ENCODE measurements around the gene NUP214.
A peak's percentile ranks its signal among the peaks of the same experiment; 100 is the strongest.
"Not testable (repeated sequence)": the region's sequence is repeated elsewhere in the genome, so short reads cannot be mapped to it uniquely, and the experiment has no call there.

Gene NUP214

GRCh38 chr9:131092548-131093440, 32.6 kb upstream of the NUP214 start:
- DNase-seq (no peak), ATAC-seq (no peak)
- H3K4me3 Mint-ChIP-seq, result no peak overlapping the region
- peaks cover 6% of the 10 kb centered on the region for H3K4me1 Mint-ChIP-seq
- peaks cover 28% of the 10 kb centered on the region for H3K27me3 Mint-ChIP-seq
- H3K9me3 Mint-ChIP-seq, result no peaks in the 10 kb centered on the region
- no peak overlapping the region for H3K27ac Mint-ChIP-seq
- H3K36me3 Mint-ChIP-seq (ENCODE audit: low read depth), result no peaks in the 10 kb centered on the region

GRCh38 chr9:131094015-131094414, 31.4 kb upstream of the NUP214 start:
- Mint-ChIP-seq H3K36me3 (ENCODE audit: low read depth) (no peaks in the 10 kb centered on the region), H3K27me3 (peaks cover 31% of the 10 kb centered on the region), H3K4me1 (peaks cover 6% of the 10 kb centered on the region), H3K27ac (no peak overlapping the region), H3K9me3 (no peaks in the 10 kb centered on the region), H3K4me3 (no peak overlapping the region)
- ATAC-seq (no peak), DNase-seq (no peak)

GRCh38 chr9:131094622-131095021, 30.8 kb upstream of the NUP214 start:
- H3K4me1 Mint-ChIP-seq, result peaks cover 6% of the 10 kb centered on the region
- no peak overlapping the region for H3K4me3 Mint-ChIP-seq
- no peaks in the 10 kb centered on the region for H3K9me3 Mint-ChIP-seq
- no peak for ATAC-seq
- no peaks in the 10 kb centered on the region for H3K36me3 Mint-ChIP-seq (ENCODE audit: low read depth)
- no peak overlapping the region for H3K27ac Mint-ChIP-seq
- H3K27me3 Mint-ChIP-seq, result peaks cover 31% of the 10 kb centered on the region
- DNase-seq, result no peak

- peaks cover 31% of the 10 kb centered on the region for H3K27me3 Mint-ChIP-seq
- H3K4me3 Mint-ChIP-seq, result peak overlapping the region; percentile 61
- H3K36me3 Mint-ChIP-seq (ENCODE audit: low read depth), result no peaks in the 10 kb centered on the region
- peaks cover 6% of the 10 kb centered on the region for H3K4me1 Mint-ChIP-seq
- no peaks in the 10 kb centered on the region for H3K9me3 Mint-ChIP-seq
- no peak overlapping the region for H3K27ac Mint-ChIP-seq
- DNase-seq (no peak), ATAC-seq (peak; percentile 16)
Measured at GRCh38 chr9:131095666-131096268, 29.6 kb upstream of the NUP214 start.

GRCh38 chr9:131096269-131097125, 28.9 kb upstream of the NUP214 start, which contains the start of gene AIF1L:
TSS of gene AIF1L (plus strand) at chr9:131096531. CDS start at chr9:131096630, 99 bp downstream.
- no peaks in the 10 kb centered on the region for H3K36me3 Mint-ChIP-seq (ENCODE audit: low read depth)
- H3K4me3 Mint-ChIP-seq, result peak within 1 kb of the TSS; percentile 61
- H3K27ac Mint-ChIP-seq, result peak within 1 kb of the TSS; percentile 19
- H3K4me1 Mint-ChIP-seq, result peaks cover 6% of the 10 kb centered on the region
- DNase-seq (peak; percentile 25), ATAC-seq (no peak)
- no peaks in the 10 kb centered on the region for H3K9me3 Mint-ChIP-seq
- H3K27me3 Mint-ChIP-seq, result peaks cover 31% of the 10 kb centered on the region

- no peak for DNase-seq
- Mint-ChIP-seq H3K27ac (peak overlapping the region; percentile 19), H3K27me3 (peaks cover 31% of the 10 kb centered on the region), H3K36me3 (ENCODE audit: low read depth) (no peaks in the 10 kb centered on the region), H3K4me3 (peak overlapping the region; percentile 49), H3K9me3 (no peaks in the 10 kb centered on the region), H3K4me1 (peaks cover 6% of the 10 kb centered on the region)
- no peak for ATAC-seq
Measured at GRCh38 chr9:131097126-131097947, 28.0 kb upstream of the NUP214 start.

- no peak for ATAC-seq
- H3K4me3 Mint-ChIP-seq, result no peak overlapping the region
- no peak overlapping the region for H3K27ac Mint-ChIP-seq
- H3K36me3 Mint-ChIP-seq (ENCODE audit: low read depth), result no peaks in the 10 kb centered on the region
- H3K9me3 Mint-ChIP-seq, result no peaks in the 10 kb centered on the region
- peaks cover 6% of the 10 kb centered on the region for H3K4me1 Mint-ChIP-seq
- H3K27me3 Mint-ChIP-seq, result peaks cover 31% of the 10 kb centered on the region
- DNase-seq, result no peak
Measured at GRCh38 chr9:131097948-131098278, 27.5 kb upstream of the NUP214 start.

- no peaks in the 10 kb centered on the region for H3K36me3 Mint-ChIP-seq (ENCODE audit: low read depth)
- no peak overlapping the region for H3K4me3 Mint-ChIP-seq
- ATAC-seq, result no peak
- no peaks in the 10 kb centered on the region for H3K9me3 Mint-ChIP-seq
- no peak overlapping the region for H3K27ac Mint-ChIP-seq
- no peak for DNase-seq
- peaks cover 6% of the 10 kb centered on the region for H3K4me1 Mint-ChIP-seq
- H3K27me3 Mint-ChIP-seq, result peaks cover 31% of the 10 kb centered on the region
Measured at GRCh38 chr9:131098391-131099101, 26.8 kb upstream of the NUP214 start.

- Mint-ChIP-seq H3K4me3 (no peak overlapping the region), H3K4me1 (peaks cover 6% of the 10 kb centered on the region), H3K27ac (no peak overlapping the region), H3K27me3 (peaks cover 30% of the 10 kb centered on the region), H3K36me3 (ENCODE audit: low read depth) (no peaks in the 10 kb centered on the region), H3K9me3 (no peaks in the 10 kb centered on the region)
- DNase-seq, result no peak
- ATAC-seq, result no peak
Measured at GRCh38 chr9:131099102-131099606, 26.2 kb upstream of the NUP214 start.

- H3K4me1 Mint-ChIP-seq; H3K4me3 Mint-ChIP-seq; ATAC-seq; H3K27ac Mint-ChIP-seq; H3K36me3 Mint-ChIP-seq (ENCODE audit: low read depth); DNase-seq; H3K9me3 Mint-ChIP-seq: not testable (repeated sequence)
- peaks cover 23% of the 10 kb centered on the region for H3K27me3 Mint-ChIP-seq
Measured at GRCh38 chr9:131099845-131100244, 25.5 kb upstream of the NUP214 start.

GRCh38 chr9:131100445-131100844, 24.9 kb upstream of the NUP214 start:
- no peaks in the 10 kb centered on the region for H3K36me3 Mint-ChIP-seq (ENCODE audit: low read depth)
- H3K27ac Mint-ChIP-seq, result no peak overlapping the region
- H3K4me1 Mint-ChIP-seq, result peaks cover 6% of the 10 kb centered on the region
- DNase-seq (no peak), ATAC-seq (no peak)
- peaks cover 17% of the 10 kb centered on the region for H3K27me3 Mint-ChIP-seq
- no peaks in the 10 kb centered on the region for H3K9me3 Mint-ChIP-seq
- H3K4me3 Mint-ChIP-seq, result no peak overlapping the region

- Mint-ChIP-seq H3K27ac (no peak overlapping the region), H3K36me3 (ENCODE audit: low read depth) (no peaks in the 10 kb centered on the region), H3K4me3 (no peak overlapping the region), H3K9me3 (no peaks in the 10 kb centered on the region), H3K27me3 (peaks cover 10% of the 10 kb centered on the region), H3K4me1 (peaks cover 3% of the 10 kb centered on the region)
- DNase-seq (no peak), ATAC-seq (no peak)
Measured at GRCh38 chr9:131101207-131101964, 24.0 kb upstream of the NUP214 start.

- H3K27ac Mint-ChIP-seq, result no peak overlapping the region
- no peaks in the 10 kb centered on the region for H3K9me3 Mint-ChIP-seq
- ATAC-seq (no peak), DNase-seq (no peak)
- peaks cover 2% of the 10 kb centered on the region for H3K27me3 Mint-ChIP-seq
- no peak overlapping the region for H3K4me3 Mint-ChIP-seq
- no peaks in the 10 kb centered on the region for H3K4me1 Mint-ChIP-seq
- no peaks in the 10 kb centered on the region for H3K36me3 Mint-ChIP-seq (ENCODE audit: low read depth)
Measured at GRCh38 chr9:131103024-131103423, 22.4 kb upstream of the NUP214 start.

All from activated naive CD8-positive, alpha-beta T cell treated with anti-CD3 and anti-CD28 coated beads, Interleukin-2, amount 50 U/mL, for 24 hours (primary cell).